HL-60 (cell line): ENCODE measurements around the gene DNAJB6.

Source experiments
- DNase-seq, 2 experiments: peaks; one replicate each; pipeline ENCODE4 v3.0.0-alpha.2; 2010 to 2020; ENCODE audit warnings: low read depth in 1 of 2, low spot score in 1 of 2
- H3K27ac ChIP-seq: fragments of 250-450 bp; sonication (Bioruptor Pico); replicated peaks from 2 replicates; pipeline ENCODE4 v1.5.1; 2020; ENCODE audit warnings: mild to moderate bottlenecking, moderate library complexity
- H3K27me3 ChIP-seq: fragments of 250-450 bp; sonication (Bioruptor Pico); 2 replicates; pipeline ENCODE4 v1.5.1; 2021; ENCODE audit warnings: mild to moderate bottlenecking, moderate library complexity; ENCODE audit not compliant: insufficient read depth, poor library complexity, severe bottlenecking
- H3K4me3 ChIP-seq: replicated peaks from 2 replicates; pipeline ENCODE4 v1.5.1; 2011; ENCODE audit warnings: mild to moderate bottlenecking, control low read depth, low read length; ENCODE audit not compliant: insufficient read depth
- CTCF ChIP-seq: IDR thresholded peaks from one replicate; pipeline ENCODE4 v1.5.1; 2011; ENCODE audit warnings: low read length, control low read depth, inconsistent platforms; ENCODE audit not compliant: insufficient read depth
- GABPA ChIP-seq: IDR thresholded peaks from 2 replicates; pipeline ENCODE4 v1.6.1; 2012; ENCODE audit warnings: low read depth
- POLR2AphosphoS5 ChIP-seq: IDR thresholded peaks from 2 replicates; pipeline ENCODE4 v1.6.1; 2012; ENCODE audit warnings: low read depth
- REST ChIP-seq: IDR thresholded peaks from 2 replicates; pipeline ENCODE4 v1.6.1; 2012; ENCODE audit warnings: low read depth; ENCODE audit not compliant: insufficient replicate concordance
- SPI1 ChIP-seq: IDR thresholded peaks from 2 replicates; pipeline ENCODE4 v1.6.1; 2012; ENCODE audit warnings: low read depth, mild to moderate bottlenecking, borderline replicate concordance

Gene DNAJB6

GRCh38 chr7:157413881-157414701, 77.3 kb downstream of the DNAJB6 start:
- Histone ChIP-seq H3K4me3 (no peak overlapping the region), H3K27ac (no peak overlapping the region), H3K27me3 (no peaks in the 10 kb centered on the region)
- no peak for DNase-seq
- TF ChIP-seq CTCF (no peak), POLR2AphosphoS5 (no peak), SPI1 (no peak), REST (no peak), GABPA (no peak)

GRCh38 chr7:157414702-157415096, 77.9 kb downstream of the DNAJB6 start:
- Histone ChIP-seq H3K4me3 (no peak overlapping the region), H3K27ac (no peak overlapping the region), H3K27me3 (no peaks in the 10 kb centered on the region)
- TF ChIP-seq POLR2AphosphoS5: no peak
- TF ChIP-seq SPI1: no peak
- TF ChIP-seq REST: no peak
- TF ChIP-seq CTCF: no peak
- no peak for TF ChIP-seq GABPA
- DNase-seq: no peak

- TF ChIP-seq CTCF (no peak), POLR2AphosphoS5 (no peak), SPI1 (no peak), REST (no peak), GABPA (no peak)
- Histone ChIP-seq H3K4me3 (no peak overlapping the region), H3K27ac (no peak overlapping the region), H3K27me3 (no peaks in the 10 kb centered on the region)
- DNase-seq: no peak
Observed at GRCh38 chr7:157415486-157415885, 78.7 kb downstream of the DNAJB6 start.
